Pulmonary artery endothelial cell (primary cell): Measurements from ENCODE around the gene HS3ST3A1. TPM values are rescaled to one million over a fixed set of nuclear protein-coding genes. Genes with fewer than 3 reads are reported as not detected.

ENCODE experiments used
- DNase-seq: peaks from one replicate; pipeline ENCODE4 v3.0.0-alpha.2; 2011; ENCODE audit warnings: low read depth, low spot score
- total RNA-seq: library from RNA; depleted of rRNA; stranded (reverse); fragments of >200 nt; gene quantifications from 2 replicates; pipeline ENCODE4 v1.2.3, GENCODE V29; 2014

Gene HS3ST3A1
- not detected in 2 replicates for total RNA-seq

DNA sequence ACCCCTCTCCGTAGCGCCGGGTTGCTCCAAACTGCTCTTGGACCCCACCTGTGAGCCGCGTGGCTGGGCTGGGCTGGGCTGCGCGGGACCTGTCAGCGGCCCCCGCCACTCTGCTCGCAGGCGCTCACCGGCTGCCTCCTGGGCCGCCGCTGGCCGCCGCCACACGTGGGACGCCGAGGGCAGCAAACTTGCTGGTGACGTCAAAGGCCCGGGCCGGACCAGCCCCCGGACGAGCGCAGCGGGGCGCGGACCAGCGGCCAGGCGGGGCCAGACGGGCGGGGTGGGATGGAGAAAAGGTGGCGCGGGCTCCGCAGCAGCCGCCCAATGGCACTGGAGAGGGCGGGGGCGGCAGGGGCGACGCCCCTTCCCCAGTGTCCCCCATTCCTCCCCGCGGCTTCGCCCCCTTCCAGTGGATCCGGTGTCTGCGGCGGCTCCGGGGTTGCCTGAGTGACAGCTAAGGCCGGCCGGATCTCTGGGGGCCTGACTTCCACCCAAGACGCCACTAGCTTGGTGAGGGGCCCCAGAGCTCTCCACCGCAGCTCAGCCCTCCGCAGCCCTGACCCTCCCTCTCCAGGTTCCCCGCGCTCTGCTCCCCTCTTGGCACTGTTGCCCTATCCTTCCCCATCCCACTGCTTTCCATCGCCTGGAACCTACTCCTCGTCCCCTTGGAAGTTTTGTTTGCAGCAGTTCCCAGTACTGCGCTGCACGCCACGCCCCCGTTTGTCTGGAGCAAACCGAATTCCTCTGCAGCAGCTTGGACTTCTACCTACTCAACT lies at the start of gene HS3ST3A1:
Gene HS3ST3A1 (minus strand): TSS at position 154 of the 776 bp plus-strand sequence. CDS start 800 bp downstream, outside the sequence.
- no peak for DNase-seq

DNA sequence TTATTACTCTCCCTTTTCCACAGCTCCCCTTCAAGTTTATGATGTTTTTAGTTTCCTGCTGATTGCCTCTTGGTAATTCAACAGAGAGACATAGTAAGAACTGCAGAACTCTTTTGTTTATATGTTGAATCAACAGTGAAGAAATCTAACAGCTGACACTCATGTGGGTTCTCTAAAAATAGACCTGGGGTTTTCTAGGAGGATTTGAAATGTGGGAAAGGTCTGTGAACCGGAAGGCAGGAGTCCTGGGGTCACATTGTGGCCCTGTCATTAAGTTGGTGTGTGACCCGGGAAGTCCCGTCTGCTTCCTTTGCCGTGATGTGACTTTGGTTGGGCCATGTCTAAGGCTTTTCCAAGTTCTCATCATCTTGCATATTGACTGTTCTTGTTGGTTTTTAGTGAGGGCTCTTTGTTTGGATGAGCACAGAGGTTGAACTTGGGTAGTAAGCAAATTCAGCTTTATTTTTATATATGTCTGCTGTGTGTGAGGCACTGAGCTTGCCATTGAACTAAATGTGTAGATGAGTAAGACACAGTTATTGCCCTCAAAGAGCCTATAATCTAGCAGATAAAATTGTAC lies 48.5 kb upstream of the HS3ST3A1 start:
- DNase-seq = no peak

DNA sequence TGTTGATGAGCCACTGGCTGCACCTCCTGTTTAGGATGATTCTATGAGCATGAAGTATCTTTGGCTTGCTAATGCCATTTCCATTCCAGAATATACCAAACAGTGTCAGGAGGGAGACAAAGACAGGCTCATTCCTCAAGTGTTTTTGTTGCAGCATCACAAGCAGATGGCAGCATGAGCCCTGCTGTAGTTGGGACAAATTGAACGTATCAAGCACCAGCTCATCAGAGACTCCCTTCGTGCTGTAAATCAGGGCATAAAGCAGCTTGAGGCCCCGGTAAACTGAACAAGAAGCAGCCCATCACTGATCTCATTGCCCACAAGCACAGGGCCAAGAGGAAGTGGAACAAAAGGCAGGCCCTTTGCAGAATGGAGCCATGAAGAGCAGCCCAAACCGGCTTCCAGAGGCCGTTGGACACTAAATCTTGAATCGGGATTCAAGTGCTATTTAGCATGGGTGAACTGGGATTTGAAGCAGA lies 45.9 kb upstream of the HS3ST3A1 start:
- DNase-seq = no peak

DNA sequence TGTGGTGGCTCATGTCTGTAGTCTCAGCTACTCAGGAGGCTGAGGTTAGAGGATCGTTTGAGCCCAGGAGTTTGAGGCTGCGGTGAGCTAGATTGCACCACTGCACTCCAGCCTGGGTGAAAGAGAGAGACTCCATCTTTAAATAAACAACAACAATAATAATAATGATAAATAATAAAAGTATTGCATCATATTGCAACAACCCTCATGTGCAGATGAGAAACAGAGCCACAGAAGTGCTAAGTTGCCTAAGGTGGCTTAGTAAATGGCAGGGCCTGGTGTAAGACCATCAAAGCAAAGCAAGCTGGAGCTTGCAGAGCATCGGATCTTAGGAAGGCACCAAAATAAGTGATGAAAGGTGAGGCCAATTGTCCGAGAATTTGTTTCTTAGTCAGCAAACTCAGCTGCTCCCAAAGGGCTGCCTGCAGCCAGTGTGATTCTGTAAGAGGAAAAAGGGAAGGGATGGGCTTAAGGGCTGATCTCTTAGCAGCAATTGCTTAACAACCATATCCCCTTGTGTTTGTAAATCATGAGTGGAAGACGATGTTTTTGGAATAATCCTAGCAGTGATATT lies 45.3 kb upstream of the HS3ST3A1 start:
- no peak for DNase-seq

DNA sequence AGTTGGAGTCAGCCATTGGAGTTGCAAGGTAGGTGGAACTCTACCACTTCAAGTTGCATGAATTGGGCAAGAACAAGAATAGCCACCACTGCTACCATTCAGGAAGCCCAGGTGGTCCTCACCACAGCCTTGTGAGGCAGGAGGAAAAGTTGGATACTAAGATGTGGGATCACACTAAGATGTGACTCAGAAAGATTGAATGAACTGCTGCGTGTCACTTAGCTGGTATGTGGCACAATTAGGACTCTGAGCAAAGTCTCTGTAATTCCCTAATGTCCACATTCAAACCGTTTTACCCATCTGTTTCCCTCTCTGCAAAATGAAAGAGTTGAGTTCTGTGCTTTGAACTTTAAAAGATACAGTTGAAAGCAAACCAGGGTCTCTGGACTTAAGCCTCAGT lies 44.7 kb upstream of the HS3ST3A1 start:
- DNase-seq = no peak

DNA sequence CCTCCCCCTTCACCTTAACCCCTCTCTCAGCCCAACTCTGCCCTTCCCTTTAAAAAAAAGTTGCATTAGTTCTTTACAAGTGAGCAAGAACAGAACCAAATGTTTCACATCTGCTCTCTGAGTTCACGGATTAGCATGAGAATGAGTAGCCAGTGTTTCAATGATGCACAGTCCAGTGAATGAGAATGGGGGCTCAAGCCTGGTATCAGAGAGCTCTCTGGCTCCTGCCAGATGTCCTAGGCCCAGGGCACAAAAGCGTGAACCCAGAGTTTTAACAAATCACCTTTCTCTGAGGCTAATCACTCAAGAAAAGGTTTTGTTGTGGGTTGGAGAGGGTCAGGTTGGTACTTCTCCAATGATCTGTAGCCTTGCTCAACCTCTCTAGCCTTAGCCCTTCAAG lies 41.5 kb upstream of the HS3ST3A1 start:
- DNase-seq = no peak

DNA sequence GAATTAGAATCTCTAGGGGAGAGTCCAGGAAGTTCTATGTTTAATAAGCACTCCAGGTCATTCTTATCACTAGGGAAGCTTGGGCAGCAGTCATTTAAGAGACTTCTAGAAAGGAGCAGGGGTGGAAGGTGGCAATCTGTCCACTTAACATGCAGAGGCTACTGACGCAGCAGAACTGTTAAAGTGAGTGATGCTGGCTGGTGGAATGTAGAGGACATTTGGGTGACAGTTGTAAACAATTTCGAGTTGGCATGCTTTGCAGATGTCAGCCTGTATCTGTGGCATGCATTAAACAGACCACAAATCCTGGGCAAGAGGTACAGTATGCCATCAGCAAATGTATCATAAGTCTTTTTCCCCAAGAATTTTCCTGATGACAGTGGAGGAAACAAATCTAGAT lies 40.5 kb upstream of the HS3ST3A1 start:
- no peak for DNase-seq

DNA sequence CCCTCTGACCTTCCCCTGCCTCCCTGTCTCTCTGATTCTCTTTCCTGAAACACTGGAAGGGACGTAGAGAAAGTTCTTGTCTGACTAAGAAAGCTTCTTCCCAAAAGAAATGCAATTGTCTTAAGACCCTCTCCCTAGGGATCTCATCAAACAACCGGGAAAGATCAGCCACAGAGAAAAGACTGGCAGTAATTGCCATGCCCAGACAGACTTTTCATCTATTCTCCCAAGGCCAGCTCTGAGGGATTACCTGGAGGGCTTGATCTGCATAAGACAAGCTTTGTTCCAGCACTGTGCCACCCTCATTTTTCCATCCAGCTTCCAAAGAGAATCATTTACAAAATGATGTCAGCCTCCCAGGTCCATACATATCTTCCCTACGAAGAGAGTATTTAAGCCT lies 38.8 kb upstream of the HS3ST3A1 start:
- DNase-seq = no peak

DNA sequence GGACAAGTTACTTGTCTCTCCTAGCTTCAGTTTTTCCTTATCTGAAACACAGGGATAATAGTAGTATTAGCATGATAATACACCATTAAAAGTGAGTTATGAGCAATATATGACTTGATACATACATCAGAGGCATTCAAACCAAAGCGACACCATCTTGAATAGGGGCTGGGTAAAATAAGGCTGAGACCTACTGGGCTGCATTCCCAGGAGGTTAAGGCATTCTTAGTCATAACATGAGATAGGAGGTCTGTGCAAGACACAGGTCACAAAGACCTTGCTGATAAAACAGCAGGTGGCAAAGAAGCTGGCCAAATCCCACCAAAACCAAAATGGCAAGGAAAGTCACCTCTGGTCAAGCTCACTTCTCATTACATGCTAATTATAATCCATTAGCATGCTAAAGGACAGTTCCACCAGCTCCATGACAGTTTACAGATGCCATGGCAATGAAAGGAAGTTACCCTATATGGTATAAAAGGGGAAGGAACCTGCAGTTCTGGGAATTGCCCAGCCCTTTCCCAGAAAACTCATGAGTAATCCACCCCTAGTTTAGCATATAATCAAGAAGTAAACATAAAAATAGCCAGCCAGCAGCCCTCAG lies 37.2 kb upstream of the HS3ST3A1 start:
- DNase-seq = no peak

DNA sequence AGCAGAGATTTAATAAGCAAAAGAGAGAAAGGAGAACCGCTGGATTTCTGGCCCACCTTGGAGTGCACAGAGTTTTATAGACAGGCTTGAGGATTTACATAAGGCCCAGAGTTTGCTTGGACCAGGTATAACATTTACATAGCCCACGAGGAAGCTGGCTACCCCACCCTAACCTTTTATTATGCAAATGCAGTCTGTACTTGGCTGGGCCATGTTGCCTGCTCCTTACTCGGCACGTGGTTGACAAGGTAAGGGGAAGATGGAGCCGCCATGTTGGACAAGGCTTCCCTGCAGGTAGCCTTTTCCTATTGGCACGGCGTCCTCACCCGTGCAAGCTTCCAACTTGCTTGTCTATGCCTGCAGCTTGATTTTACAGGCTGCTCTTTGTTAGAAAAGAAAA lies 35.2 kb upstream of the HS3ST3A1 start:
- DNase-seq = no peak

DNA sequence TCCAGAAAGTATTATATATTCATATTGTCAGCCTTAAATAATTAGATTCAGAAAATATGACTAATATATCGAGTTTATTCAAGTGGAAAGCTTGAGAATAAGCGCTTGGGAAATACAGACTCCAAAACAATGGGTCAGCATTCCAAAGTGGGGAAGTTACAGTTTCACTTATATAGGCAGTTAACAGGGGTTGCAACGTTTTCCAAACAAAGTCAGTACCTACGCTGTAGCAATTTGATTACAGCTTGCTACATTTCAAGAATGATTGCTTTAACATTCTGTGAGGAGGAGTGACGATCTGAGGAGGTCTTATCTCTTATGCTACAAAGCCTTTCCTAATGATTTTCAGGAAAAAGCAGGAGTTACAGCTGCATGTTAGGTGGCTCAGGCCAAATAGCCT lies 34.2 kb upstream of the HS3ST3A1 start:
- DNase-seq = no peak

DNA sequence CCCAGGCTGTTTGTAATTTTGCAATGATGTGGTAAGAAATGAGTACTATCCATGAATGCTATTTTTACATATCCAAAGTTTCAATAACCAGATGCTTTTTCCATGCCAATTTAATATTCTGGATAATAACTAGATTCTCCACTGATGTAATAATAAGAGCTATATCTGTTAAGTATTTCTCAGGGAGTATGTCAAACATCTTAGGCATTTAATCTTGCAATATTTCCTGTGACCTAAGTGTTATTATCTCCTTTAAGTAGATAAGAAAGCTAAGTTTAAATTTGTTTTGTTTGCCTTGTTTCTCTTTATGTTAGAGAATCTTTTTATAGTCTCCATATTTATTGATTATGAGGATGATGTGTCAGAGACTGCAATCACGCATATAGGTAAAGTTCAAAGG lies 32.3 kb upstream of the HS3ST3A1 start:
- DNase-seq = no peak

DNA sequence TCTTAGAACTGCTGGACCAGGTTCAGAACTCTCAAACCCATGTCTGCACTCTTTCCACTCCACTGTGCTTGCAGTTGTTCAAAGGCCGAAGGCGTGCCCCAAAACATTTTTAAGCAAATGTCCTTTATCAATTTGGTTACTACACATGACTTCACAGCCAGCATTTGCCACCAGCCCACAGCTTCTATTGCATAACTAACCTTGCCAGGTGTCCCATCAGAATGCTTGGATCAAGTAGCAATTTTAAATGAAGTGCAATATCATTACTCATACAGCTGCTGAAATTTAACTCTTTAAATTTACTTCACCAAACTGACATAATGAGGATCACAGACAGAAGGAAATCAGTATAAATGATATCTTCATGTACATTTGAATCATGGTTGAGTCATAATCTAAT lies 29.8 kb upstream of the HS3ST3A1 start:
- DNase-seq = no peak

DNA sequence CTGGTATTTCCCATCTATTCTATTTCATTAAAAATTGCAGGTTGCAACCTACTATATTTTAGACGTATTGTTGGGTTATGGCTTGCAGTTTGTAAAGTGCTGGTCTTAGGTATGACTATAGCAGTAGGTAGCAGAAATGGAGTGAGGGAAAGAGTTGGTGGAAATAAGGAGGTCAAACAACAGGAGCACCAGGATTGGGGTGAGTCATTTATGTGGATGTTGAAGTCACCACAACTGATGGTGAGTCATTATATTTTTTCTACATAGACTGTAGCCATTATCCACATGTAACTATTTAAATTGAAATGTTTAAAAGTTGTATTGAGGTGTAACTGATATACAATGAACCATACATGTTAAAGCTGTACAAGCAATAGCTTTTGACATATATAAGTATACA lies 25.0 kb upstream of the HS3ST3A1 start:
- no peak for DNase-seq

DNA sequence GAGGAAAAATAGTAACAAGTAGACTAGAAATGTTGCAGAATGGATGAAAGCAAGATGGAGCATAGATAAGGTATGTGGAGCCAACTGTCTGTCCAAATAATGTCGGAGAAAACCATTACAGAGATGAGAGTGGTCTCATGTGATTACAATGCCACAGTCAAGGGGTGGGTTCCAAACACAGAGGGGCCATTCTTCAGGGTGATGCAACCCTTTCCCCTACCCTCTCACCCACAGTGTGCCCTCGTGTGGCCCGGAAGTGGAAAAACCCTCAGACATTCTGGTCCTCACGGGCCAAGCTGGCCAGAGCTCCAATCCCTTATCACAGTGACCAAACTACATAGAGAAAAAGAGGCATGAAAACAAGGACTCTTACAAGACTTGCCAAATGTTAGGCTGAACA lies 17.7 kb upstream of the HS3ST3A1 start:
- DNase-seq = no peak

DNA sequence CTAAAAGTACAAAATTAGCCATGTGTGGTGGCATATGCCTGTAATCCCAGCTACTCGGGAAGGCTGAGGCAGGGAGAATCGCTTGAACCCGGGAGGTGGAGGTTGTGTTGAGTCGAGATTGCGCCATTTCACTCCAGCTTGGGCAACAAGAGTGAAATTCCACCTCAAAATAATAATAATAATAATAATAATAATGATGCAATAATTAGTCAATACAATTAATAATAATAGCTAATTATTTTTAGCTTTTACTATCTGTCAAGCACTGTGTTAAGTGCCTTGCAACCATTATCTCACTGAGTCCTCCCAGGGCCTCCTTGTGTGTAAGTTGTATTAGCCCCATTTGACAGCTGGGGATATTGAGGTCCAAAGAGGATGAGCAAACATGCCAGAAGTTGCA lies 14.3 kb upstream of the HS3ST3A1 start:
- no peak for DNase-seq

DNA sequence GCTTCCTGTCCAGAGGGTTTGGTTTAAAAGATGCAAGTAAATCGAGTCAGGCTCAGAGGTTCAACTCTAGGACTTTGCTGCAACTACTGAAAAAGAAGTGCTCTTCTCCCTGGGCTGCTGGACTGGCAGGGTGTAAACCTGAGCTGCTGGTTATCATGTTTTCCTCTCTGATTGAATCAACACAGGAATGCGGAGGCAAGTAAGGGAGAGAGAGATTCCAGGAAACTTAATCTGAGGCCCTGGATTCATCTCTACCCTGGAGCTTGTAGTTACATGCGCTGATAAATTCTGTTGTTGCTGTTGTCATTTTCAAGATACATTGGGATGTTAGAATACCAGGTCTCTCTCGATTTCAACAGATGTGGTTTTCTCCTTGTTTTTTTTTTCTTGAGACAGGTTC lies 8.2 kb upstream of the HS3ST3A1 start:
- no peak for DNase-seq

DNA sequence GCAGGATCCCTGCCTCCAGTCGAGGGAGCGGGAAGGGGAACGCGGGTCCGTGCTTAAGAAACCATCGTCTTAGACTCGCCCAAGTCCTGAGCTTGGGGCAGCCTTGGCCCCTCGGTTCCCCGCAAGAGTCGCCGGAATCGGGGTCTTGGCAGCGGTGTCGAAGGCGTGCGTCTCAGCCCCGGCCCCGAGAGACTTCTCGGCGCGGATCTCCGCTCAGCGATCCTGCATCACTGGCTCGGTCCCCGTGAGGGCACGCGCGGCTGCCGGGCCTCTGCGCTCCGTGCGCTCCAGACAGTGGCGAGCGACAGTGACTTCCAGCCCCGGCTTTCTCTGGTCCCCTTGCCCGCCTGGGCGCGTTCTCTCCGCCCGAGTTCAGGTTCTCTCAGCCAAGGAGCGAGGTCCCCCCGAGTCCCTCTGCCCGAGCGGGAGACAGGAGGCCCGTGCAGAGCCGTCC lies 380 bp downstream of the HS3ST3A1 start:
- no peak for DNase-seq

DNA sequence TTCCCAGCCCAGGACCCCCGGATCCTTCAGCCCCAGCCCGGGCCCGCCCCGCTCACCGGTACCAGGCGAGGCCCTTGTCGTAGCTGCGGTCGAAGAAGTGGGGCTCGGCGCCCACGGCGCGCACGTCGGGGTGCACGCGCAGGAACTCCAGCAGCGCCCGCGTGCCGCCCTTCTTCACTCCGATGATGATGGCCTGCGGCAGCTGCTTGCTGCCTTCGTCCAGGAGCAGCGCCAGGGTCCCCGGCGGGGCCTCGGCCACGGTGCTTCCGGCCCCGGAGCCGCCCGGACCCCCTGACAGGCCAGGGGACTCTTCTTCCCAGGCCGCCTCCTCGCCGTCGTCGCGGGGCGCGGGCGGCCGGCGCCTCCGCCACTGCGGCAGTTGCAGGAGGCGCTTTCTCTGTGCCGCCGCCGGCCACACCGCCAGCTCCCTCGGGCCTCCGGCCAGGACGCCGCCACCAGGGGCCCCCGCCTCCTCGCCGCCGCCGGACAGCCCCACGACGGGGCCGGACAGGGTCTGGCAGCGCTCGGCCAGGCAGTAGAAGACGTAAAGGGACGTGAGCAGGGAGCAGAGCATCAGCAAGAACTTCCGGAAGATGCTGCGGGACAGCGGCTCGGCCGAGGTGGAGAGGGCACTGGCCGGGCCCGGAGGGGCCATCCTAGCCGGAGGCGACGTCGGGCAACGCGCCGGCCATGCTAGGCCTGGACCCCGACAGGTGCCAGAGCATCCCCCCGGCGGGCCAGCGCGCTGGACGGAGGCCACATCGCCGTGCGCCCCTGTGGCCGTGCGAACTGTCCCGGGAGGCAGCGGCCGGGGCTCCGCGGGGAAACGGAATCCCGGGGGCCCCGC lies 1.0 kb downstream of the HS3ST3A1 start:
- no peak for DNase-seq

DNA sequence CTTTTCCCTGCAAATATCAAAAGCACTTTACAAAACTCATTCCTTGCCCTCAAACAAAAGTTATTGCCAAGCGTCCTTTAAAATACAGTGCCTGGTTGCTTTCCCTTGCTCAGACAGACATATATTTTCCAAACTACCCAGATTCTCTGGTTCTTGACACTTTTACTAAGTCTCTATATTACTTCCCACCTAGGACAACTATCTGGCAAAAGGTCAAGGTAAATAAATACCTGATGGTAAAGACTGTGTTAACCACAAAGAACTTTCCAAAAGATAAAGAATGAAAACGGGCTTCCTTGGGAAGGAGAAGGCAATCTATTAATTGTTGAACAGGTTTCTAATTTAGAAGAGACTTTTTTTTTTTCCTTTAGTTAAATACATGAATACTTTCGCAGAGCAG lies 1.9 kb downstream of the HS3ST3A1 start:
- no peak for DNase-seq

DNA sequence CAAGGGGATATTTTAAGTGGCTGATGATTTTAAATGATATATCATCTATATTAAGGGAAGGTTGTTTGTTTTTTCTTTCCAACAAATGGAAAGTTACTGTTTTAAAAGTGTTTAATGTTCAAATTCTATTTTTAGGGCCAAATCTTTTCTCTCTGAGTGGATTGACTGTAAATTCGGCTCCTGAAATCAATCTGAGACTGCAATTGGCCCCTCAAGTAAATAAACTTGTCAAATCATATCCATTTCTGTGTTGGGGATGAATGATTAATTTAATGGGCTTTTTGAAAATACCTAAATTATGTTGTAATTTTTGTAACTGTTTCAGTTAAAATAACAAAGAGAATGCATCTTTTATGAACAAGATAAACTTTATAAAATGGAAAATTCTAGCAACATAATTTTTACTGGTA lies 2.6 kb downstream of the HS3ST3A1 start:
- no peak for DNase-seq
